H9 (cell line): ENCODE data around the gene TPD52L1. TPM values are rescaled to one million over a fixed set of nuclear protein-coding genes. Genes with fewer than 3 reads are reported as not detected.

ENCODE experiments used
- DNase-seq: peaks from one replicate; pipeline ENCODE4 v3.0.0-alpha.2; 2017
- H2AFZ ChIP-seq: one replicate; pipeline ENCODE4 v1.6.1; 2013; ENCODE audit warnings: mild to moderate bottlenecking, low read length, control low read depth, moderate library complexity
- H2AK5ac ChIP-seq: 2 replicates; pipeline ENCODE4 v1.6.1; 2013; ENCODE audit warnings: low read length, control low read depth, mixed read lengths; ENCODE audit not compliant: insufficient read length
- H2BK120ac ChIP-seq: one replicate; pipeline ENCODE4 v1.6.1; 2013; ENCODE audit warnings: low read depth, mild to moderate bottlenecking, low read length, control low read depth, inconsistent platforms; ENCODE audit not compliant: poor library complexity, severe bottlenecking
- H2BK12ac ChIP-seq: 2 replicates; pipeline ENCODE4 v1.6.1; 2013; ENCODE audit warnings: low read length, control low read depth, mixed read lengths, low read depth; ENCODE audit not compliant: insufficient read length
- H2BK15ac ChIP-seq: 2 replicates; pipeline ENCODE4 v1.6.1; 2013; ENCODE audit warnings: low read depth, low read length, control low read depth
- H2BK20ac ChIP-seq: one replicate; pipeline ENCODE4 v1.6.1; 2013; ENCODE audit warnings: low read depth, mild to moderate bottlenecking, low read length, control low read depth, inconsistent platforms; ENCODE audit not compliant: poor library complexity, severe bottlenecking
- H2BK5ac ChIP-seq: 2 replicates; pipeline ENCODE4 v1.6.1; 2013; ENCODE audit warnings: low read length, control low read depth, mixed read lengths; ENCODE audit not compliant: insufficient read length
- H3K14ac ChIP-seq: 2 replicates; pipeline ENCODE4 v1.6.1; 2013; ENCODE audit warnings: low read length, control low read depth; ENCODE audit not compliant: insufficient read depth
- H3K18ac ChIP-seq: 2 replicates; pipeline ENCODE4 v1.6.1; 2013; ENCODE audit warnings: low read depth, mild to moderate bottlenecking, mixed read lengths, low read length, control low read depth; ENCODE audit not compliant: insufficient read length
- H3K23ac ChIP-seq: 2 replicates; pipeline ENCODE4 v1.6.1; 2013; ENCODE audit warnings: low read length, control low read depth, mixed read lengths, low read depth; ENCODE audit not compliant: insufficient read length
- H3K23me2 ChIP-seq: 2 replicates; pipeline ENCODE4 v1.6.1; 2013; ENCODE audit warnings: low read depth, mild to moderate bottlenecking, mixed read lengths, low read length, control low read depth; ENCODE audit not compliant: insufficient read length, poor library complexity, severe bottlenecking
- H3K27ac ChIP-seq: 2 replicates; pipeline ENCODE4 v1.5.1; 2013; ENCODE audit warnings: low read length, control low read depth, mixed read lengths, low read depth; ENCODE audit not compliant: insufficient read length
- H3K27me3 ChIP-seq: 2 replicates; pipeline ENCODE4 v1.6.1; 2013; ENCODE audit warnings: low read length, control low read depth, inconsistent platforms; ENCODE audit not compliant: insufficient read depth
- H3K4ac ChIP-seq: 2 replicates; pipeline ENCODE4 v1.6.1; 2013; ENCODE audit warnings: low read depth, mild to moderate bottlenecking, control low read depth, inconsistent platforms, low read length, moderate library complexity
- H3K4me1 ChIP-seq: 2 replicates; pipeline ENCODE4 v1.6.1; 2013; ENCODE audit warnings: low read length, control low read depth, inconsistent platforms; ENCODE audit not compliant: insufficient read depth
- H3K4me2 ChIP-seq: 2 replicates; pipeline ENCODE4 v1.6.1; 2013; ENCODE audit warnings: low read length, control low read depth, mixed read lengths; ENCODE audit not compliant: insufficient read length, insufficient read depth
- H3K56ac ChIP-seq: 2 replicates; pipeline ENCODE4 v1.6.1; 2013; ENCODE audit warnings: low read depth, mild to moderate bottlenecking, mixed read lengths, low read length, control low read depth; ENCODE audit not compliant: insufficient read length
- H3K79me1 ChIP-seq: 2 replicates; pipeline ENCODE4 v1.6.1; 2013; ENCODE audit warnings: low read depth, mild to moderate bottlenecking, moderate library complexity, low read length, control low read depth, inconsistent platforms; ENCODE audit not compliant: insufficient read depth, poor library complexity, severe bottlenecking
- H3K79me2 ChIP-seq: 2 replicates; pipeline ENCODE4 v1.6.1; 2013; ENCODE audit warnings: low read length, control low read depth, inconsistent platforms; ENCODE audit not compliant: insufficient read depth
- H3K9ac ChIP-seq: 2 replicates; pipeline ENCODE4 v1.6.1; 2013; ENCODE audit warnings: low read length, control low read depth, mixed read lengths; ENCODE audit not compliant: insufficient read length; ENCODE audit errors: extremely low read depth
- H3K9me3 ChIP-seq: one replicate; pipeline ENCODE4 v1.6.1; 2013; ENCODE audit warnings: low read depth, low read length, inconsistent platforms; ENCODE audit not compliant: control insufficient read depth
- H3T11ph ChIP-seq: one replicate; pipeline ENCODE4 v1.6.1; 2013; ENCODE audit warnings: mild to moderate bottlenecking, low read length, control low read depth, inconsistent platforms
- H4K20me1 ChIP-seq: one replicate; pipeline ENCODE4 v1.6.1; 2013; ENCODE audit not compliant: control insufficient read depth, insufficient read length, insufficient read depth
- H4K5ac ChIP-seq: 2 replicates; pipeline ENCODE4 v1.6.1; 2013; ENCODE audit warnings: low read depth, mild to moderate bottlenecking, mixed read lengths, low read length, control low read depth; ENCODE audit not compliant: insufficient read length
- H4K8ac ChIP-seq: replicated peaks from 2 replicates; pipeline ENCODE4 v1.6.1; 2013; ENCODE audit warnings: low read length, control low read depth, mixed read lengths, low read depth; ENCODE audit not compliant: insufficient read length
- H4K91ac ChIP-seq: 2 replicates; pipeline ENCODE4 v1.6.1; 2013; ENCODE audit warnings: low read depth, mild to moderate bottlenecking, moderate library complexity, mixed read lengths, low read length, control low read depth; ENCODE audit not compliant: insufficient read length
- H3K27ac Mint-ChIP-seq, 3 experiments: 2 replicates in 2 of 3; 3 replicates in 1 of 3; pipeline ENCODE4 v1.8.0; 2020 to 2021; ENCODE audit warnings: mixed read lengths in 3 of 3, mild to moderate bottlenecking in 1 of 3, moderate library complexity in 1 of 3
- H3K27me3 Mint-ChIP-seq: 2 replicates; pipeline ENCODE4 v1.8.0; 2021; ENCODE audit warnings: low read depth, mild to moderate bottlenecking, moderate library complexity, mixed read lengths
- H3K36me3 Mint-ChIP-seq, 3 experiments: 2 replicates in 2 of 3; 3 replicates in 1 of 3; pipeline ENCODE4 v1.8.0; 2020 to 2021; ENCODE audit warnings: low read depth in 3 of 3, mixed read lengths in 3 of 3; ENCODE audit not compliant: insufficient read depth in 1 of 3
- H3K4me1 Mint-ChIP-seq, 2 experiments: 2 replicates each; pipeline ENCODE4 v1.8.0; 2020; ENCODE audit warnings: mixed read lengths in 2 of 2
- H3K4me3 Mint-ChIP-seq, 2 experiments: 2 replicates in 1 of 2; 3 replicates in 1 of 2; pipeline ENCODE4 v1.8.0; 2020 to 2021; ENCODE audit warnings: mild to moderate bottlenecking in 2 of 2, mixed read lengths in 2 of 2, moderate library complexity in 1 of 2
- H3K9me3 Mint-ChIP-seq, 2 experiments: 2 replicates in 1 of 2; 3 replicates in 1 of 2; pipeline ENCODE4 v1.8.0; 2020; ENCODE audit warnings: mild to moderate bottlenecking in 2 of 2, mixed read lengths in 2 of 2, moderate library complexity in 1 of 2
- CTCF ChIP-seq: fragments of 200-600 bp; sonication (generic); conservative IDR thresholded peaks from 3 replicates; pipeline ENCODE4 v1.8.0; 2021; ENCODE audit warnings: antibody characterized with exemption, mild to moderate bottlenecking
- WGBS: extraction: QIAGEN DNeasy Blood & Tissue Kit; methylation state at CpG from one replicate; pipeline ENCODE4 v1.1.7; 2013; ENCODE audit warnings: missing lambda C conversion rate, low lambda C conversion rate, mixed read lengths; ENCODE audit not compliant: insufficient read length; ENCODE audit errors: extremely low coverage; 5-methylcytosine and 5-hydroxymethylcytosine counted together
- total RNA-seq: library from RNA; stranded (reverse); gene quantifications from 2 replicates; pipeline ENCODE4 v1.2.1, GENCODE V29; 2021

Gene TPD52L1
- total RNA-seq, 1 experiment from 2014 or later: 6.6 TPM

- no peaks in the 10 kb centered on the region for H3K79me1 ChIP-seq
- peaks cover 15 to 24% of the 10 kb centered on the region in 2 experiments for H3K4me1 Mint-ChIP-seq
- H3K36me3 Mint-ChIP-seq: no peaks in the 10 kb centered on the region
- no peak overlapping the region for H3T11ph ChIP-seq
- H3K27me3 Mint-ChIP-seq: no peaks in the 10 kb centered on the region
- no peak overlapping the region for H3K18ac ChIP-seq
- H3K9me3 ChIP-seq: no peaks in the 10 kb centered on the region
- no peak overlapping the region for H4K5ac ChIP-seq
- H2BK120ac ChIP-seq: no peak overlapping the region
- no peak overlapping the region for H4K91ac ChIP-seq
- WGBS: no CpG with 5 or more reads among the region's 2 CpGs
- no peak overlapping the region for H2BK5ac ChIP-seq
- TF ChIP-seq CTCF: no peak
- H3K27ac ChIP-seq: no peak overlapping the region
- H3K56ac ChIP-seq: no peak overlapping the region
- no peak overlapping the region for H2BK12ac ChIP-seq
- no peak overlapping the region for H2AK5ac ChIP-seq
- H3K14ac ChIP-seq: no peak overlapping the region
- H3K79me2 ChIP-seq: no peaks in the 10 kb centered on the region
- no peak overlapping the region for H2AFZ ChIP-seq
- no peak for DNase-seq
- no peaks in the 10 kb centered on the region for H3K9me3 Mint-ChIP-seq
- no peak overlapping the region for H3K4ac ChIP-seq
- no peak overlapping the region for H3K27ac Mint-ChIP-seq
- no peak overlapping the region for H3K9ac ChIP-seq
- H3K23me2 ChIP-seq: no peaks in the 10 kb centered on the region
- no peak overlapping the region for H3K23ac ChIP-seq
- H4K8ac ChIP-seq: no peak overlapping the region
- no peak overlapping the region for H3K4me3 Mint-ChIP-seq
- no peaks in the 10 kb centered on the region for H4K20me1 ChIP-seq
- no peaks in the 10 kb centered on the region for H3K27me3 ChIP-seq
- H2BK15ac ChIP-seq: no peak overlapping the region
- no peaks in the 10 kb centered on the region for H3K4me1 ChIP-seq
- no peak overlapping the region for H2BK20ac ChIP-seq
- H3K4me2 ChIP-seq: no peak overlapping the region
Measured at GRCh38 chr6:125220712-125221111, 67.1 kb downstream of the TPD52L1 start.
